NCI-H345 (cell line): ENCODE measurements around the gene SFT2D2.
"Not testable (repeated sequence)": the region's sequence is repeated elsewhere in the genome, so short reads cannot be mapped to it uniquely, and the experiment has no call there.

ENCODE experiments used
- DNase-seq: peaks from one replicate; lab custom pipeline; 2025; lab: John Stamatoyannopoulos, UW

The SFT2D2 gene

DNA sequence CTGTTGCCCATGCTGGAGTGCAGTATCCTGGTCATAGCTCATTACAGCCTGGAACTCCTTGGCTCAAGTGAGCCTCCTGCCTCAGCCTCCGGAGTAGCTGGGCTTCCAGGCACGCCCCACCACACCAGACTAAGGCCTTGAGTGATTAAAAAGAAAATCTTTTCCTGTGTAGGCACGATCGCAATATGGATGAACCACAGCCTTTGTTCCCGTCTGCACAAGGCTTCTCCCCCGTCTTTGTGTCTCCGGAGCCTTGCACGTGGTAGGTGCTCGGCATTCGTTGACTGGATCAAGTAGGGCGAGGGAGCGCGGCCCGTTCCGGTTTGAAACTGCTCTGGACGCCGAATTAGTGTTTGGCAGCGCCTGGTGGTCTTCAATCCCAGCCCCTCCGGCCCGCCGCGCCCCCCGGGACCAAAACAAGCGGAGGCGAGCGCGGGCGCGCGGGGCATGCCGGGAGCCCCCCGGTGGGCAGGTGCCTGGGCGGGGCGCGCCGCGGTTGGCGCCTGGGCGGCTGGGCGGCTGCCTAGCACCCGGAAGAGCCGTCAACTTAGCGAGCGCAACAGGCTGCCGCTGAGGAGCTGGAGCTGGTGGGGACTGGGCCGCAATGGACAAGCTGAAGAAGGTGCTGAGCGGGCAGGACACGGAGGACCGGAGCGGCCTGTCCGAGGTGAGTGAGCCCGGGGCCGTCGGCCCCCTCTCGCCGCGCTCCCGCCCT is at the start of gene SFT2D2:
Gene SFT2D2, plus strand, starts transcription at position 529 of the 715 bp plus-strand sequence. Its CDS starts 76 bp downstream, at position 605.
- peak; percentile 87 for DNase-seq

GRCh38 chr1:168178227-168178637 is 47.6 kb upstream of the SFT2D2 start:
- no peak for DNase-seq

DNA sequence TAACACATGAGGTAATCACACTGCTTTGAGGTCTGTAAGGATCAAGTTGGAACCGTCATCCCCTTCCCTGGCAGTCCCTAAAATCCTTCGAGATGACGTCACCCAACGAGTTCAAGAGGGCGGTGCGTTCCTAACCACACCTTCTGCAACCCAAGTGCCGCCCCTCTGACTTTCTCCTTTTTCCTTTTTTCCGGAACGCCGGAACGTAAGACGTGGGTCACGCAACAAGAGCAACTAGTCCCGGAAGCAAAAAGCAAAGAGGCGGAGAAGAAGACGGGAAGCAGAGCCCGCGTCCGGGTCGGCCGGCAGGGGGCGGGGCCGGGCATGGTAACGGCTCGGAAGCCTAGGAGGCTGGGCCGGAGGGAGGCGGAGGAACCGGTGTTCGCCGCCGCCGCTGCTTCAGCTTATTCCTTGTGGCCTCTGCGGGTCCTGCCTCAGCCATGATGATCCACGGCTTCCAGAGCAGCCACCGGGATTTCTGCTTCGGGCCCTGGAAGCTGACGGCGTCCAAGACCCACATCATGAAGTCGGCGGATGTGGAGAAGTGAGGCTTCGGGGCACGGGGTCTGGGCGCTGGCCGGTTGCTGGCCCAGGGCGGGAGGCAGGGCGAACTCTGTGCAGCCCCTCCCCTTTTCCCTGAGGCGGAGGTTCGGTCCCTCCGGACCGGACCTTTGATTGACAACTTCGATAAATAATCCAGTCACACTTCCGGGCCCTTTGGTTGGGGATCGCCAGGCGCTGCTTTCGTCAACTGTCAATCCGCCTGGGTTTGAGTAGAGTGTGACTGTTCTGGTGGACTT is 47.0 kb upstream of the SFT2D2 start, which contains the start of gene TIPRL:
Gene TIPRL, plus strand, starts transcription at position 325 of the 800 bp plus-strand sequence. Its CDS starts 116 bp downstream, at position 441.
- peak; percentile 97 for DNase-seq

DNA sequence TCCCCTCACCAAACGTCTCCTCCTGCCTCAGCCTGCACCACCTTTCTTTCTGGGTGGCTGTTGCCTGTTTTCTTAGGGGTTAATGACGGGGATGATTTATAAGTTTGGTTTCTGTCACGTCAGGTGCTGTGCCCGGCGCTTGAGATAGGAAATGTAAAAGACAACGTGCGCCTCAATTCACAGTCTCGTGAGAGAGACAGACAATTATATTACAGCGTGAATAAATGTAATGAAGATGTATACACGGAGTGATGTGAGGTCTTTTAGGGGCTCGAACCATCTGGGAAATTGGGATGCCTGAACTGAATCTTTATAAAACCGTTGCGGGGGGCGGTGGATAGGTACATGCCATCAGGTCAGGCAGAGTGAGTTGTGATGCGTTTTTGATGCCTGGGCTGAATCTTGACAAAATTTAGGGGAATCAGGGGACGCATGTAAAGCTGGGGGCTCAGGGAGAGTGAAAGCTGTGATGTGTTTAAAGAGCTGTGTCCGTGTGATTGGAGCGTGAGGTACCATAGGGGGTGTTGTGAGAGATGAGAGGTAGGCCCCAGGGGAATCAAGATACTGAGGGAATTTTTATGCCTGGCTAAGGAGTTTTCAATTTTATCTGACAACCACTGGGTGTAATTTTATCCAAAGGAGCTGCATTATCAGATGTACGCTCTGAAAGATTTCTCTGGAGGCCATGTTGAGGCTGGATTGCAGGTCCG is 46.2 kb upstream of the SFT2D2 start:
- DNase-seq: no peak

DNA sequence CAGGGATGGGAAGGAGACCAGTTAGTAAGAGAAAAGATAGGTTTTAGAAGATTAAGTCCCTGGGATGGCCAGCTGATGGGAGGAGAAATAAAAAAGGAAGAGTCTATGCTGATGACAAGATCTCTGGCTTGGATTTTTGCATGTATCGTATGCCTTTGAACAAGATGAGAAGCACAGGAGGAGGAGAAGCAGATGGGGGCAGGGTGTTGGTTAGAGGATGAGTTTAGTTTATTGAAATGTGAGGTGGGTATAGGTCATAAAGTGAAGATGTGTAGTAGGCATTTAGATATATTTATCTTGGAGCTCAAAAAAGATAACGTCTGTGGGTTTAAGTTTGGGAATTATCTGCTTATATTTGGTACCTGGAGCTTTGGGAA is 45.7 kb upstream of the SFT2D2 start:
- DNase-seq: no peak

DNA sequence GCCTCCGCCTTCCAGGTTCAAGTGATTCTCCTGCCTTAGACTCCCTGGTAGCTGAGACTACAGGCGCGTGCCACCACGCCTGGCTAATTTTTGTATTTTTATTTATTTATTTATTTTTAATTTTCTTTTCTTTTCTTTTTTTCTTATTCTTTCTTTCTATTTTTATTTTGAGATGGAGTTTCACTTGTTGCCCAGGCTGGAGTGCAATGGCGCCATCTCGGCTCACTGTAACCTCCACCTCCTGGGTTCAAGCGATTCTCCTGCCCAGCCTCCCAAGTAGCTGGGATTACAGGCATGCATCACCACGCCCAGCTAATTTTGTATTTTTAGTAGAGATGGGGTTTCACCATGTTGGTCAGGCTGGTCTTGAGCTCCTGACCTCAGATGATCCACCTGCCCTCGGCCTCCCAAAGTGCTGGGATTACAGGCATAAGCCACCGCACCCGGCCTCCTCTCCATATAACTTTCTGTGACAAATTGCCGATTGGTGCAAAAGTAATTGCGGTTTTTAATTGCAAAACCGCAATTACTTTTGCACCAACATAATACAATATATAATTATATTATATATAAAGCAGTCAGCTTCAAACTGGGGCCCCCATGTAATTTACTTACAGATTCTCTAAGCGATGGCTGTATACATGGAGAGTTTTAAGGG is 44.6 kb upstream of the SFT2D2 start:
- DNase-seq: not testable (repeated sequence)

- DNase-seq: no peak
Observed at GRCh38 chr1:168187177-168187576, 38.6 kb upstream of the SFT2D2 start.

- DNase-seq: no peak
Observed at GRCh38 chr1:168190403-168190802, 35.4 kb upstream of the SFT2D2 start.

- no peak for DNase-seq
Observed at GRCh38 chr1:168195199-168196135, 30.3 kb upstream of the SFT2D2 start.

- DNase-seq: no peak
Observed at GRCh38 chr1:168199056-168199455, 26.7 kb upstream of the SFT2D2 start.

GRCh38 chr1:168202941-168203654 is 22.7 kb upstream of the SFT2D2 start:
- DNase-seq: no peak

GRCh38 chr1:168206111-168206510 is 19.7 kb upstream of the SFT2D2 start:
- no peak for DNase-seq

DNA sequence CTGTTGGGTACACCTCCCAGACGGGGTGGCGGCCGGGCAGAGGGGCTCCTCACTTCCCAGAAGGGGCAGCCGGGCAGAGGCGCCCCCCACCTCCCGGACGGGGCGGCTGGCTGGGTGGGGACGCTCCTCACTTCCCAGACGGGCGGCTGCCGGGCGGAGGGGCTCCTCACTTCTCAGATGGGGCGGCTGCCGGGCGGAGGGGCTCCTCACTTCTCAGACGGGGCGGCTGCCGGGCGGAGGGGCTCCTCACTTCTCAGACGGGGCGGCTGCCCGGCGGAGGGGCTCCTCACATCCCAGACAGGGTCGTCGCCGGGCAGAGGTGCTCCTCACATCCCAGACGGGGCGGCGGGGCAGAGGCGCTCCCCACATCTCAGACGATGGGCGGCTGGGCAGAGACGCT is 18.1 kb upstream of the SFT2D2 start:
- not testable (repeated sequence) for DNase-seq

GRCh38 chr1:168210312-168210711 is 15.5 kb upstream of the SFT2D2 start:
- DNase-seq: no peak

DNA sequence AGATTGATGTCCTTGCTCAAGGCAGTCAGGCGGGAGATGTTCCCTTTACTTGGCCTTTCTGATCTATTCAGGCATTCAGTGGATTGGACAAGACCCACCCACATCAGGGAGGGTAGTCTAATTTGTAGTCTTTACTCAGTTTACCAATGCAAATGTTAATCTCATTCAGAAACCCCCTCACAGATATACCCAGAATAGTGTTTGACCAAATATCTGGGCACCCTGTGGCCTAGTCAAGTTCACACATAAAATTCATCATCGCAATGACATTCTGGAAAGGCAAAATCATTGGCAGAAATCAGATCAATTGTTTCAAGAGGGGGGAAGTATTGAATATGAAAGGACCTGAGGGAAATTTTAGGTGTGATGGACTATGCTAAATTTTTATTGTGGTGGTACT is 12.5 kb upstream of the SFT2D2 start:
- no peak for DNase-seq

- no peak for DNase-seq
Observed at GRCh38 chr1:168216171-168216570, 9.6 kb upstream of the SFT2D2 start.

- DNase-seq: no peak
Observed at GRCh38 chr1:168217664-168218063, 8.1 kb upstream of the SFT2D2 start.

DNA sequence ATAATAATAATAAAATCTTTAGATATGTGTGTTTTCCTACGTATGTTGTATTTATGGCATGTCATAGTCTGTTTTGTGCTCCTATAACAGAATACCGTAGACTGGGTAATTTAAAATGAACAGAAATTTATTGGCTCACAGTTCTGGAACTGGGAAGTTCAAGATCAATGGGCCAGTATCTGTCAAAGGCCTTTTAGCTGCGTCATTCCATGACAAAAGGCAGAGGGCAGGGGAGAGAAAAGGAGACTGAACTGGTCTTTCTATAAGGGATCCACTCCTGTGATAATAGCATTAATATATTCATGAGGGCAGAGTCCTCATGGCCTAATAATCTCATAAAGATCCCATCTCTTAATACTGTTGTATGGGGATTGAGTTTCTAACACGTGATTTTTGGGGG is 7.1 kb upstream of the SFT2D2 start:
- no peak for DNase-seq

DNA sequence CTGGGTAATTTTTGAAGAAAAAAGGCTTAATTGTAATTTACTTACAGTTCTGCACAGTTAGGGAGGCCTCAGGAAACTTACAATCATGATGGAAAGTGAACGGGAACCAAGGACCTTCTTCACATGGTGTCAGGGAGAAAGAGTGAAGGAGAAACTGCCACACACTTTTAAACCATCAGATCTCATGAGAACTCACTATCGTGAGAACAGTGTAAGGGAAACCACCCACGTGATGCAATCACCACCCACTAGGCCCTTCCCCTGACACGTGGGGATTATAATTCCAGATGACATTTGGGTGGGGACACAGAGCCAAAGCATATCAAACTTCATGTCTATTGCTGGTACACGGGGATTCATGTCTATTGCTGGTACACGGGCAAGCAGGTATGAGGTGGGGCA is 5.3 kb upstream of the SFT2D2 start:
- DNase-seq: no peak

GRCh38 chr1:168221275-168221674 is 4.5 kb upstream of the SFT2D2 start:
- no peak for DNase-seq
